Measurements from ENCODE around the gene UTP20. TPM values are rescaled to one million over a fixed set of nuclear protein-coding genes. Genes with fewer than 3 reads are reported as not detected.
A peak's percentile ranks its signal among the peaks of the same experiment; 100 is the strongest.

UTP20 gene
- total and polyA plus RNA-seq, 2 donors (not counting 3 experiments of a cell fraction or from before 2014, with no cell fraction given): 4.6 to 23.1 TPM

DNA sequence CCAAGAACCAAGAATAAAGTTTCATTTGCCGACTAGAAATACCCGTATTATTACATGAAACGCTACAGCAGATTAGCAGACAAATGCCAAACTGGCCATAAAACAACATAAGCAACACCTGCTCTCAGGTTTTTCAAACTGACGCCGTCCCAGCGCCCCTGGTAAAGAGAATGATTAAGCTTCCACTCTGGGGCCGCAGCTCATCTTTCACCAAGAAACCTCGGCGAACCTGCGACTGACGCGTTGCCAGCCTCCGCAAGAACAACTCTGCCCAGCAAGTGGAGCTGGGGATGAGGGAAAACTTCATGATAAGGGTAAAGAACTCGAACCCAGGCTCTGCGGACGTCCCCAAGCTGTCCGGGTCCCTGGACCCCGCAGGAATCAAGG lies 127.1 kb downstream of the UTP20 start:
- Histone ChIP-seq H3K79me2 (ENCODE audit: control insufficient read depth, insufficient read depth, low read length) (peaks cover 42% of the 10 kb centered on the region), H3K4me3 (replicated peaks in 1 of 3; ENCODE audit: insufficient read depth in 1 of 3, low read depth in 1 of 3, low read length in 3 of 3) (peak overlapping the region; percentile 39 to 88 (median 71)), H2AFZ (ENCODE audit: low read depth, low read length) (peak overlapping the region; percentile 79), H3K36me3 (ENCODE audit: control insufficient read depth in 2 of 2, extremely low read depth in 1 of 2, insufficient read depth in 2 of 2, low read length in 2 of 2) (peaks cover 2 to 3% of the 10 kb centered on the region in 2 experiments), H4K20me1 (replicated peaks; ENCODE audit: control insufficient read depth, extremely low read depth, insufficient read depth, low read length) (no peaks in the 10 kb centered on the region), H3K4me1 (ENCODE audit: control insufficient read depth, extremely low read depth, insufficient read depth, low read length) (peaks cover 13% of the 10 kb centered on the region), H3K9me1 (replicated peaks; ENCODE audit: control insufficient read depth, extremely low read depth, insufficient read depth, low read length) (no peaks in the 10 kb centered on the region), H3K4me2 (ENCODE audit: insufficient read depth, low read length) (peak overlapping the region; percentile 83), H3K9ac (replicated peaks; ENCODE audit: extremely low read depth, insufficient read depth, low read length) (peak overlapping the region; percentile 98), H3K27ac (ENCODE audit: insufficient read depth, low read depth, low read length) (peak overlapping the region; percentile 99), H3K9me3 (replicated peaks; ENCODE audit: control insufficient read depth, insufficient read depth, low read length) (no peaks in the 10 kb centered on the region), H3K27me3 (ENCODE audit: control insufficient read depth in 2 of 2, insufficient read depth in 2 of 2, low read length in 2 of 2) (peaks cover 0 to 2% of the 10 kb centered on the region in 2 experiments)
- FAIRE-seq (peak; percentile 26), DNase-seq (ENCODE audit: low read depth, low spot score) (no peak)
- ChIA-PET CTCF (interaction anchor here (1.0 to 1.6 kb wide), 4 partner anchors 13 to 433 kb away, joined by 3 to 6 read pairs (median 6); no protein-coding TSS in a partner anchor), POLR2A (interaction anchor here (0.5 to 0.6 kb wide), 2 partner anchors 24 to 484 kb away, joined by 3 to 4 read pairs; no protein-coding TSS in a partner anchor)
- no peak for TF ChIP-seq MYC (IDR thresholded peaks at IDR 0.05; ENCODE audit: low read depth, low read length)
- no peak for TF ChIP-seq EZH2 (IDR thresholded peaks at IDR 0.05; ENCODE audit: borderline replicate concordance, low read depth, low read length, severe bottlenecking)
- no peak for TF ChIP-seq GATA2 (IDR thresholded peaks at IDR 0.05; ENCODE audit: insufficient read depth, insufficient read length, low read depth, low read length)
- TF ChIP-seq POLR2A (IDR thresholded peaks at IDR 0.05; ENCODE audit: low read depth, low read length): no peak
- no peak for TF ChIP-seq FOS (IDR thresholded peaks at IDR 0.05; ENCODE audit: borderline replicate concordance, insufficient read depth, low read length)
- TF ChIP-seq MAX (IDR thresholded peaks at IDR 0.05; ENCODE audit: insufficient read depth, insufficient read length): no peak
- no peak for TF ChIP-seq POLR2AphosphoS5 (IDR thresholded peaks at IDR 0.05; ENCODE audit: insufficient read depth, low read depth, low read length)
- no peak for TF ChIP-seq JUN (IDR thresholded peaks at IDR 0.05; ENCODE audit: borderline replicate concordance, insufficient read depth, insufficient read length, low read depth)
- TF ChIP-seq, protein P1, sequence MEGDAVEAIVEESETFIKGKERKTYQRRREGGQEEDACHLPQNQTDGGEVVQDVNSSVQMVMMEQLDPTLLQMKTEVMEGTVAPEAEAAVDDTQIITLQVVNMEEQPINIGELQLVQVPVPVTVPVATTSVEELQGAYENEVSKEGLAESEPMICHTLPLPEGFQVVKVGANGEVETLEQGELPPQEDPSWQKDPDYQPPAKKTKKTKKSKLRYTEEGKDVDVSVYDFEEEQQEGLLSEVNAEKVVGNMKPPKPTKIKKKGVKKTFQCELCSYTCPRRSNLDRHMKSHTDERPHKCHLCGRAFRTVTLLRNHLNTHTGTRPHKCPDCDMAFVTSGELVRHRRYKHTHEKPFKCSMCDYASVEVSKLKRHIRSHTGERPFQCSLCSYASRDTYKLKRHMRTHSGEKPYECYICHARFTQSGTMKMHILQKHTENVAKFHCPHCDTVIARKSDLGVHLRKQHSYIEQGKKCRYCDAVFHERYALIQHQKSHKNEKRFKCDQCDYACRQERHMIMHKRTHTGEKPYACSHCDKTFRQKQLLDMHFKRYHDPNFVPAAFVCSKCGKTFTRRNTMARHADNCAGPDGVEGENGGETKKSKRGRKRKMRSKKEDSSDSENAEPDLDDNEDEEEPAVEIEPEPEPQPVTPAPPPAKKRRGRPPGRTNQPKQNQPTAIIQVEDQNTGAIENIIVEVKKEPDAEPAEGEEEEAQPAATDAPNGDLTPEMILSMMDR (IDR thresholded peaks at IDR 0.05; ENCODE audit: extremely low read depth in 1 of 2, insufficient read depth in 1 of 2, low read depth in 1 of 2, low read length in 2 of 2): no peak
- no TSS peak for BruUV-seq (replicated peaks)
- dilution Hi-C loops (cut with MboI; ENCODE audit: extremely low pct_ligation_motif_present, low sequenced_read_pairs): no loop called here
- intact Hi-C loops (cut with micrococcal nuclease): loop anchor here (5.0 kb wide), 3 partner anchors 125 to 385 kb away; partner anchors contain the start of genes CHPT1 and UTP20

All from endothelial cell of umbilical vein (primary cell).